Esophagus muscularis mucosa (tissue), 3 donors: ENCODE results near the gene TENT5C.

Source experiments
- POLR2A ChIP-seq: fragments of 450-650 bp; IDR thresholded peaks from one replicate; pipeline ENCODE4 v1.6.1; 2017; ENCODE audit warnings: antibody characterized with exemption, moderate library complexity, mild to moderate bottlenecking, low read depth
- TF ChIP-seq, protein P1 (sequence below), 3 experiments: fragments of 200-600 bp in 2 of 3; fragments of 450-650 bp in 1 of 3; sonication (generic) in 2 of 3; IDR thresholded peaks; one replicate each; pipeline ENCODE4 v1.5.1; 2017 to 2019; ENCODE audit warnings: antibody characterized with exemption in 3 of 3, mild to moderate bottlenecking in 2 of 3, moderate library complexity in 1 of 3

- no peak for TF ChIP-seq POLR2A
- TF ChIP-seq, protein P1, sequence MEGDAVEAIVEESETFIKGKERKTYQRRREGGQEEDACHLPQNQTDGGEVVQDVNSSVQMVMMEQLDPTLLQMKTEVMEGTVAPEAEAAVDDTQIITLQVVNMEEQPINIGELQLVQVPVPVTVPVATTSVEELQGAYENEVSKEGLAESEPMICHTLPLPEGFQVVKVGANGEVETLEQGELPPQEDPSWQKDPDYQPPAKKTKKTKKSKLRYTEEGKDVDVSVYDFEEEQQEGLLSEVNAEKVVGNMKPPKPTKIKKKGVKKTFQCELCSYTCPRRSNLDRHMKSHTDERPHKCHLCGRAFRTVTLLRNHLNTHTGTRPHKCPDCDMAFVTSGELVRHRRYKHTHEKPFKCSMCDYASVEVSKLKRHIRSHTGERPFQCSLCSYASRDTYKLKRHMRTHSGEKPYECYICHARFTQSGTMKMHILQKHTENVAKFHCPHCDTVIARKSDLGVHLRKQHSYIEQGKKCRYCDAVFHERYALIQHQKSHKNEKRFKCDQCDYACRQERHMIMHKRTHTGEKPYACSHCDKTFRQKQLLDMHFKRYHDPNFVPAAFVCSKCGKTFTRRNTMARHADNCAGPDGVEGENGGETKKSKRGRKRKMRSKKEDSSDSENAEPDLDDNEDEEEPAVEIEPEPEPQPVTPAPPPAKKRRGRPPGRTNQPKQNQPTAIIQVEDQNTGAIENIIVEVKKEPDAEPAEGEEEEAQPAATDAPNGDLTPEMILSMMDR (IDR thresholded peaks at IDR 0.05) = no peak
Measured at GRCh38 chr1:117606649-117607430, 992 bp downstream of the TENT5C start.
